CD4-positive, alpha-beta T cell treated with Interferon alpha-2 for 1 hour (primary cell): ENCODE results near the gene MRGPRE.

ENCODE experiments used
- DNase-seq, 2 donors: peaks; one replicate each; pipeline ENCODE4 v3.0.0-alpha.2; 2020 to 2022

Gene MRGPRE

GRCh38 chr11:3213659-3214419, 18.4 kb downstream of the MRGPRE start:
- DNase-seq: no peak

- DNase-seq: no peak
Measured at GRCh38 chr11:3208272-3208671, 23.9 kb downstream of the MRGPRE start.

DNA sequence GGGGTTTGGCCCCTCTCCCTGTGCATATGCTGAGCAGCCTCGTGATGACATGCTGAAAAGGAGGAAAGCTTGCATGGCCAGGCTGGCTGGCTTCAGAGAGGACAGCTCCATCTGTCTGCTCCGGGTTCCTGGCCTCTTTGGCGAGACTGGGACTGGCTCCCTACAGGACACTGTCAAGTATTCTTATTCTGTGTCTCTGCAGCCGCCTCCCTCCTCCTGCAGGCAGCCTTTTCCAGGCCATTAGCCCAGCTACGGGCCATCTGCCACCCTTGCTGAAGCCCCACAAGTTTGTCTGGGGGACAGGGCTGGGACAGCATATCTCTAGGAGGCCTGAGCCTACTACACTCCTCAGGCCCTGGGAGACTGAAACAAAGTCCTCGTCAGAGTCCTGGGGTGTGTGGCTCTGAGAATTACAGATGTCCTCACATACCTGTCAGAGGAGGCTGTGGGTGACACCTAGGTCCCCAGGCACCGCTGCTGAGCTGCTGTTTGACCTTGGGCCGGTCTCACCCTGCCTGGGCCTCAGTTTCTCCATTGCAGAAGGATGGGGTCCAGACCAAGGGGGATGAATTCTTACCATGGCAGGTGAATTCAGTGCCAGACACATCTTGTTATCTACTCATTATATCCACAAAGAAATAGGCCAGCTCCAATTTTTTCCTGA, 24.6 kb downstream of the MRGPRE start:
- DNase-seq: no peak

GRCh38 chr11:3206922-3207204, 25.4 kb downstream of the MRGPRE start:
- DNase-seq: no peak

DNA sequence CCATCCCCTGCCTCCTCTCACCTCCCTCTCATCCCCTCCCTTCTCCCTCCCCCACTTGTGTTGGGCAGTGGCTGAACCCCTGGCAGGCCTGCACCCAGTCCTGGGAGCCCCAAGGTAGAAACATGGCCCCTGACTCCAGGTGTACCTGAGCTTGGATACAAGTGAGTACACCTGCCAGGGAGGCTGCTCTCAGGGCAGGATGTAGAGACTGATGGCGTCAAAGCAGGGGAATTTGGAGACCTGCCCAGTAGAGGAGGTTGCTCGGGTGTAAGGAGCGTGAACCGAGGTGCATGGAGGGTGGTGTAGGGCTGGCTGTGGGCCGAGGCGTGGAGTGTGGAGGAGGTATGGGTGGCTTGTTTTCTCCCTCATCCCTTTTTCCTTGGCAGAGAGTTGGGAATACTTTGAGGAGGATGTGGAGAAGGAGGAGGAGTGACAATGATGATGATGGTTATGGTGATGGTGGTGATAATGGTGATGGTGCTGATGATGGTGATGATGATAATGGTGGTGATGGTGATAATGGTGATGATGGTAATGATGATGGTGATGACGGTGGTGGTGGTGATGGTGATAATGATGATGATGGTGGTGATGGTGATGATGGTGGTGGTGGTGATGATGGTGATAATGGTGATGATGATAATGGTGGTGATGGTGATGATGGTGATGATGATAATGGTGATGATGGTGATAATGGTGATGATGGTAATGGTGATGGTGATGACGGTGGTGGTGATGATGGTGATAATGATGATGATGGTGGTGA, 25.9 kb downstream of the MRGPRE start:
- no peak for DNase-seq

DNA sequence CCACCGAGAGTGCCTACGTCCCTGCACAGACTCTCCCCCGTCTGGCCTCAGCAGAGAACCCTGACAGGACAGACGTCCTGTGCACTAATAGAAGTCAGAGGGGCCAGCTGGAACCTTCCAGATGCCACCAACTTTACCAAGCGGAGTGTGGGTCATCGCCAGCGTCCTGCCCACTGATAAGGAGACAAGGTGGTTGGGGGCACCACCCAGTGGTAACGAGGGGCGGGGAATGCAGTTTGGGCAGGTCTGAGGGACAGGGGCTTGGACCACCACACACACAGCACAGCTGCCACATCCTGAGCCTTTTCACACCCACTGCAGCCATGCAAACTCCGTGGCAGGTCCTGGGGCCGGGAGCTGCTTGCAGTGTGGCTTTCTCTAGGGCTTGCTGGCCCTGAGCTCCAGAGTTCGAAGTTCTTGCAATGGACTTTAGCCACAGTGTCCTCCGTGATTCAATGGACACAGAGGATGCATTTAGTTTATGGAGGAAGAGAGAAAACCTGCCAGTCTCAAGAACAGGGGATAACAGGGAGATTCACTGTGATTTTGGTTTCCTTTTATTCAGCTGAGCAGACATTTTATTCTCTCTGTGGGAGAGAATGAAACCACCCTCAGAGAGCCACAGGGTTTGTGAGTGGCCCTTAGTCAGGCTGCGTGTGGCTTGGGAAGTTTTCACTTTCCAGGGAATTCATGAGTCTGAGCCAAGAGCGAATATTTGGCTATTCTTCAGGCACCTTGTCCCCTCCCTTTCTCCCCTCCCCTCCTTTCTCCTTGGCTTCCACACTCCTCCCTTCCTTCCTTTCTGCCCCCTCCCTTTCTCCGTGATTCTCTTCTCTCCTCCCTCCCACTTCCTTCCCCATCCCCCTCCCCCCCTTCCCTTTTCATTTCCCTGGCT, 26.7 kb downstream of the MRGPRE start:
- no peak for DNase-seq

GRCh38 chr11:3204141-3205015, 27.8 kb downstream of the MRGPRE start:
- DNase-seq: no peak

DNA sequence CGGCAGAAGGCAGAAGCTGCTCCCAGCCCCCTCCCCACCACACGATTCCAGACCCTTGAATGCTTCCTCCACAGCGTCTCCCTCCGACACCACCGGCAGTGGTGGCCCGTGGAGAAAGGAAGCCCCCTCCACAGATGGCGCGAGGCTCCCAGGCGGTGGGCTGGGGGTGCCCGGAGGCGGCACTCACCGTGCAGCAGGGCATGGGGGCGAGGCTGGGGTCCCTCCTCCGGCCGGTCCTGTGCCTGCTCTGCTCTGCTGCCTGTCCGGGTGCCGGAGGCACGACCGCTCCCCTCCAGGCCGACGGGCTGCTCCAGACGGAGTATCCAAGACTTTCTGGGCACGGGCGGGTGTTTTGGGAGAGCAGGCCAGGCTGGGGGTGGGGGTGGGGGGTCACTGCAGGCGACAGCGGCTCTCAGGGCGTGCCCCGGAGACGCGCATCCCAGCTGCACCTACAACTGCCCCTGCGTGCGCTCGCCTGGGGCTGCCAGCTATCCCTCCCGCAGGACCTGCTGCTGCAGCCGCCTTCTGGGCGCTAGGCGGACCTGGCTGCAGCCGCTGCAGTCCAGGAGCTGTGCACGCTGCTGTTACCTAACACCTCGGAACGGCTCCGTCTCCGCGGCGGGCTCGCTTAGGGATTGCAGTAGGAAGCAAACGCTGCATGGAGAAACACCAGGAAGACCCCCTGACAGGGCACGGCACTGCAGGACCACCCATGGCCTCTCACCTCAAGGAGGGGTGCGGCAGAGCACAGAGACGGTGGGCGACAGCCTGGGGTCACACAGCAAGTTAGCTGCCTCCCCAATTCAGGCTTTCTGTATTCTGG, 28.8 kb downstream of the MRGPRE start:
- DNase-seq: no peak

DNA sequence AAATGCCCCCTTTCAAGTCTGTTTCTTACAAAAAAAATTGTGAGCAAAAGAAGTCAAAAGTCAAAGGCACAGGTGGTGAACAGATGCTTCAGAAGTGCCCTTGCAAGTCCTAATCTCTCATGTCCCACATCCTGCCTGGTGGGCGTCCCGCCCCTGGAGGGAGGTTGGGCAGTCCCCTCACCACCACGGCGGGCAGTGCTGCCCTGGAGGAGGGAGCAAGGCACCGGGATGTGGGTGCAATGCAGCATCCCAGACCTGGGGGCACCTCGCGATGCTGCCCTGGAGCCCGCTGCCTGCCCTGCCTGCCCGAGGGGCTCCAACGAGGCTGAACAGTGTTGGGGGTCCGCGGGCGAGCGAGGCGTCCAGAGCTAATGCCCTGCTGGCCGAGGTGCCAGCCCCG, 29.5 kb downstream of the MRGPRE start:
- DNase-seq: no peak

- no peak for DNase-seq
Measured at GRCh38 chr11:3202305-3202704, 29.9 kb downstream of the MRGPRE start.

- DNase-seq: no peak
Measured at GRCh38 chr11:3201677-3202181, 30.5 kb downstream of the MRGPRE start.

GRCh38 chr11:3201112-3201581, 31.1 kb downstream of the MRGPRE start:
- no peak for DNase-seq

GRCh38 chr11:3200388-3201111, 31.7 kb downstream of the MRGPRE start:
- DNase-seq: no peak

DNA sequence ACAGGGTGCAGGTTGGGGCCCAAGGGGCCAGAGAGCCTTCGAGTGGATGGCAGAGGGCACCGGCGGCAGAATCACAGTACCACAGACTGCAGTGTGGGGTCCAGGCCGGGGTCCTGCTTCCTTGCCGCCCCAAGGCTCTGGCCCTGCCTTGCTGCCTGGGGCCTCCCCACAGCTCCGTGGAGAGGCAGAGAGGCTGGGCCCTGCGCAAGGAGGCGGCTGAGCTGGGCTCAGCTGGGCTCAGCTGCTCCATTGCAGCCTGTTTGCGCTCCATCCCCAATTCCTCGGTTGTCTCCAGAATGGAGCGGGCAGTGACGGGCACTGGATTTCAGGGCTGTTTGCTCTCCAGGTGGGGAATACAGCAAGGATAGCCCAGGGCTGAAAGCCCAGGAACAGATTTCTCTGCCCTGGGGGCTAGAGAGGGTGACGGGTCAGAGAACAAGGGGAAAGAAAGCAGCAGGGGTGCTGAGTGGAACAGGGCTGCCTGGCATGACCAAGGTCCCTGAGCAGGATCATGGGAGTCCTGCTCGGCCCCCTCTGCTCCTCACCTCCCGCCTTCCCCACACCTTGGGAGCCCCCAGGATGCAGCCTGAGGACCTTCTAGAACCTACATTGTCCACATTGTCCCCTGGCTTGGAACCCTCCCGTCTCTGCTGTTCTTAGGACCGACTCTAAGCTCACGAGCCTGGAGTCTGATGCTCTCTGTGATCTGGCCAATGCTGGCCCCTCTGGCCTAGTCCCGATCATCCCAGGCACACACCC, 32.5 kb downstream of the MRGPRE start:
- no peak for DNase-seq

DNA sequence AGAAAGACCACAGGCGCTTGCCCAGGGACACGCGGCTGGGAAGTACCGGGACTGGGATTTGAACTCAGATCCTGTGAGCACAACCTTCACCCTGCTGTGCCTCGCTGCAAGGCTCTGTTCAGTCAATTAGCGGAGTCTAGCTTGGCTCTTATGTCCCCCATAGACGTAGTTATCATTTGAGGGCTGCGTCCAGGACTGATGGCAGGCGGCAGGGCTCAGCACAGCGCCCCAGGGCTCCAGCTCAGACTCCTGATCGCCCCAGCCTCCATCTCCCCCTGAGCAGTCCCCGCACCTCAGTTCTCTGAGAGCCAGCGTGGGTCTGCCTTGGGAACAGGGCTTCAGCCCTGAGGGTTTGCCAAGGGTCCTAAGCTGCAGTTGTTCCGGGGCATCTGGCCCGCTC, 33.4 kb downstream of the MRGPRE start:
- no peak for DNase-seq

DNA sequence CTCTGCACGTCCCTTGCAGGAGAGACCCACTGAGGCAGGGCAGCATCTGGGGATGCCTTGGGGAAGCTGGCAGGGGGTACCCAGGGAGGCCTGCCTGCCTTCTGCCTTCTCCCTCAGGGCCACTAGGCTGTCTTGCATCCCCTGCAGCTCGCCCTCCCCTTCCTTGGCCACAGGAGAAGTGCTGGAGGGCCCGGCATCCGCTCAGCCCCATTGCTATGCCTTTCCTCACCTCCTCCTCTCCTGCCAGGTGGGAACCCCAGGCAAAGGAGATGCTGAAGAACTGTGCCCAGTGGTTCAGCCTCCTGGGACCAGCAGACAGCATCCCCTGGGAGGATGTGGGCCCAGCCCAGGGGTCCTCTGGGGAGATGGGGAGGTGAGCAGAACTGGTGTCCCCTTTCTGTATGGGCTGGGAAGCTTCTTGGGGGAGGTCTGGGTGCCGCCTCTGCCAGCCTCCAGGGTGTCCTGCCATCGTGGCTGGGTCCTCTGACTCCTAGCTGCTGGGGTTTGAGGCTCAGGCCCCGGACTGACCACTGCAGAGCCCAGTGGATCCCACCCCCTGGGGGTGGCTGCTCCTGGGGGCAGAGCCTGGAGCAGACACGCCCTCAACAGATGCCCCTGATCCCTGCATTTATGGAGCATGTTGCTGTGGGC, 34.2 kb downstream of the MRGPRE start:
- DNase-seq: no peak

DNA sequence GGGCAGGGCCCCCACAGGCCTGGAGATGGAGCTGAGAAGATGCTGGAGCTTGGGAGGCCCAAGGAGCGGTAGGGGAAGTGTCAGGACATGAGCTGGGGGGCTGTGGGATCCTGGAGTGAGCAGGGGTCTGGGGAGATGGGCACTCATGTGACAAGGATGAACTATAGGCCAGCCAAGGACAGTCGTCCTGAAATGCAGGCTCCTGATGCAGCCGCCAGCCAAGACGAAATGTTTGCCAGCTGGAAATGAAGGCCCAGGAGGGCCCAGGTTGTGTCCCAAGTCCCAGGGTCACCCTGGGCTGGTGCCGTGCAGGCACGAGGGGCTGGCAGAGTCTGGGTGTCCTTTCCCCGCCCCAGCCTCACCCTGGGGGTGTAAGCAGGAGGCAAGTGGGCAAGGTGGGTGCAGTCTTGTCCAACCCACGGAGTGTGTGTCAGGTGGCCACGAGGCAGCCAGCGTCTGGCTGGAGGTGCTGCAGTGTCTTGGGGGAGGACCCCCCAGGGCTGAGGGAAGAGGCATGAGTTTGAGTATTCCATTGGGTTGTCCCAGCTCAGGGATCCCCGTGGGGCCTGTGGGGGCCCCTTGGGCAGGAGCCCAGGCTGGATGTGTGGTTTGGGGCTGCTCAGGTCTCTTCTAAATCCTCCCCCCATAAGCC, 35.0 kb downstream of the MRGPRE start:
- DNase-seq: no peak
